Measurements from ENCODE around the gene C17orf114.

C17orf114 gene

DNA sequence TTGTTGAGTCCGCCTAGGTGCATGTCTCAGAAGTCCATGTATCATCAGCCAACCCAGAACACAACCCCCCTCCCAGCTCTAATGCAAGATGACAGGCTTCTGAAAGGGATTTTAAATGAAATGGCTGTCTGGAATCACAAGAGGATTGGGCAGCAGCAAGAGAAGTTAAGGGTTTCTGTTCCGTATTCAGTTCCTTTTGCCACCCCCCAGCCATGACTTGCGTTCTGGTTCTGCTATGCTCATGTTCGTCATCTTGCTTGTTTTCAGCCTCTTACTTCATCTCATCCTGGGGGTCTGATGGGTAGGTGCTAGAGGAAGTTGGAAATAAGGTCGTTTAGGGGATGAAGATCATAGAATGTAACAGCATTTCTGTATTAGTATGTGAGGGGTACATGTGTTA is 43.0 kb upstream of the C17orf114 start:
- no peak overlapping the region for H3K4me3 ChIP-seq
- no peak for DNase-seq (ENCODE audit: low spot score in 2 of 2)
- no peaks in the 10 kb centered on the region for H3K27me3 ChIP-seq
- intact Hi-C loops (cut with DNase I; ENCODE audit: low total_unique reads) = no loop called here
- no peaks in the 10 kb centered on the region for H3K36me3 ChIP-seq
- TF ChIP-seq POLR2AphosphoS5 (IDR thresholded peaks at IDR 0.05) (no peak), POLR2A (IDR thresholded peaks at IDR 0.05) (no peak)
- no peaks in the 10 kb centered on the region for H3K4me1 ChIP-seq
- H3K9me3 ChIP-seq = no peaks in the 10 kb centered on the region
- H3K27ac ChIP-seq = no peak overlapping the region

DNA sequence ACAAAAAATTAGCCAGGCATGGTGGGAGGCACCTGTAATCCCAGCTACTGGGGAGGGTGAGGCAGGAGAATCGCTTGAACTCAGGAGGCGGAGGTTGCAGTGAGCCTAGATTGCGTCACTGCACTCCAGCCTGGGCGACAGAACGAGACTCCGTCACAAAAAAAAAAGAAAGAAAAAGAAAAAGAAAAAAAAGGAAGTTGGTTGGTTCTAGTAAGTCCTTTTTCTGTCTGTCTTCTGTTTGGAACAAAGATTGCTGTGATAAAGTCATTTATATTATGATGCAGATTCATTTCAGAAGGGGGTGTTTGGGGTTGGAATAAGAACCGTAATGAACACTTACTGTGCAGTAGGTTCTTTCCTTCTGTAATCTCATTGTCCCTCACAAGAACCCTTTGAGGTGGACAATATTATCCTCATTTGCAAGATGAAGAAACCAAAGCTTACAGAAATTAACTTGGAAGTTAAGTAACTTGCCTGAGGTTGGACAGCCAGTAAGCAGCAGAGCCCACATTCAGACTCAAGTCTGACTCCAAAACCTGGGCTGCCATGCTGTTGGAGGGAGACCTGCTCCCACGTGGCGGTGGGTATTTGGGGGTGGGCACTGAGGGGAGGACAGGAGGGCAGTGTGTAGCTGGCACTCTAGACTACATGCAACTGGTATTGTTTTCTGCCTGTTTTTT is 41.3 kb upstream of the C17orf114 start:
- Histone ChIP-seq H3K27me3 (no peaks in the 10 kb centered on the region), H3K4me3 (no peak overlapping the region), H3K36me3 (no peaks in the 10 kb centered on the region), H3K4me1 (peaks cover 0 to 1% of the 10 kb centered on the region in 2 donors), H3K27ac (no peak overlapping the region), H3K9me3 (no peaks in the 10 kb centered on the region)
- DNase-seq (ENCODE audit: low spot score in 2 of 2) = no peak
- TF ChIP-seq POLR2AphosphoS5 (IDR thresholded peaks at IDR 0.05) = no peak
- TF ChIP-seq, protein P1, sequence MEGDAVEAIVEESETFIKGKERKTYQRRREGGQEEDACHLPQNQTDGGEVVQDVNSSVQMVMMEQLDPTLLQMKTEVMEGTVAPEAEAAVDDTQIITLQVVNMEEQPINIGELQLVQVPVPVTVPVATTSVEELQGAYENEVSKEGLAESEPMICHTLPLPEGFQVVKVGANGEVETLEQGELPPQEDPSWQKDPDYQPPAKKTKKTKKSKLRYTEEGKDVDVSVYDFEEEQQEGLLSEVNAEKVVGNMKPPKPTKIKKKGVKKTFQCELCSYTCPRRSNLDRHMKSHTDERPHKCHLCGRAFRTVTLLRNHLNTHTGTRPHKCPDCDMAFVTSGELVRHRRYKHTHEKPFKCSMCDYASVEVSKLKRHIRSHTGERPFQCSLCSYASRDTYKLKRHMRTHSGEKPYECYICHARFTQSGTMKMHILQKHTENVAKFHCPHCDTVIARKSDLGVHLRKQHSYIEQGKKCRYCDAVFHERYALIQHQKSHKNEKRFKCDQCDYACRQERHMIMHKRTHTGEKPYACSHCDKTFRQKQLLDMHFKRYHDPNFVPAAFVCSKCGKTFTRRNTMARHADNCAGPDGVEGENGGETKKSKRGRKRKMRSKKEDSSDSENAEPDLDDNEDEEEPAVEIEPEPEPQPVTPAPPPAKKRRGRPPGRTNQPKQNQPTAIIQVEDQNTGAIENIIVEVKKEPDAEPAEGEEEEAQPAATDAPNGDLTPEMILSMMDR (IDR thresholded peaks at IDR 0.05) = no peak
- TF ChIP-seq POLR2A (IDR thresholded peaks at IDR 0.05) = no peak
- intact Hi-C loops (cut with DNase I; ENCODE audit: low total_unique reads) = no loop called here

DNA sequence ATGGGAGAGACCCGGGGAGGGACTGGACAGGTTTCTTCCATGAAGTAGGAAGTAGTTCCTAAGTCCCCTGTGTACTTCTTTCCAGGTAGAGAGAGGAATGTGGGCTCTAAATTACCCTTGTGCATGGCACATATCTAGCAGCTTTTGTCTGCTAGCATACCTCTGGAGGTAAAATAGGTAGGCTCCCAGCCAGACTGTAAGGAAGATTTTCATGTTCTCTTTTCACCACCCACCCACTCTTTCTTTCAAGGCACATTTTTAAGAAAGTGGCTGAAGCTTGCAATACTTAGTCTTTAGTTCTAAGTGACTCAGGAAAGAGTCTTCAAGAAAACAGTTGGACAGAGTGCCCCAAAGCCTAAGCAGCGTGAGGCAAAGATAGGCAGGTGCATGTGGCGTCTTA is 40.2 kb upstream of the C17orf114 start:
- H3K9me3 ChIP-seq = no peaks in the 10 kb centered on the region
- no peaks in the 10 kb centered on the region for H3K27me3 ChIP-seq
- TF ChIP-seq POLR2AphosphoS5 (IDR thresholded peaks at IDR 0.05) (no peak), POLR2A (IDR thresholded peaks at IDR 0.05) (no peak)
- TF ChIP-seq, protein P1 (IDR thresholded peaks at IDR 0.05) = no peak
- H3K27ac ChIP-seq = no peak overlapping the region
- intact Hi-C loops (cut with DNase I; ENCODE audit: low total_unique reads) = no loop called here
- no peaks in the 10 kb centered on the region for H3K36me3 ChIP-seq
- no peak for DNase-seq (ENCODE audit: low spot score in 2 of 2)
- peaks cover 0 to 5% of the 10 kb centered on the region in 2 donors for H3K4me1 ChIP-seq
- H3K4me3 ChIP-seq = no peak overlapping the region

DNA sequence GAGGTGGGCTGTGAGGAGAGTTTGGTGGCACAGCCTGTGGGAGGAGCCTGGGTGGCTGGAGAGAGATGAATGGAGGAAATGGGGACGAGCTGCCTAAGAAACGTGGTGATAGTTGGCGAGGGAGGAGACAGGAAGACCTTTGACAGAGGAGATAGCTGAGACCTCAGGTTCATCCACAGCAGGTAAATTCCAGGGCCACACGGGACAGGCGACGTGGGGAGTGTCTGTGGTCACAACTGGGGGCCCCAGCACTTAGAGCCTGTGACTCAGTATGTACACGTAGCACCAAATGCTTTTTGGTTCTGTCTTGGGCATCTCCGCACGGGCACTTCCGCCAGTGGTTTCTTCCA is 38.7 kb upstream of the C17orf114 start:
- Histone ChIP-seq H3K9me3 (no peaks in the 10 kb centered on the region), H3K27ac (no peak overlapping the region), H3K4me1 (peaks cover 0 to 12% of the 10 kb centered on the region in 2 donors), H3K36me3 (no peaks in the 10 kb centered on the region), H3K27me3 (no peaks in the 10 kb centered on the region), H3K4me3 (no peak overlapping the region)
- no peak for DNase-seq (ENCODE audit: low spot score in 2 of 2)
- TF ChIP-seq POLR2A (IDR thresholded peaks at IDR 0.05) (no peak), POLR2AphosphoS5 (IDR thresholded peaks at IDR 0.05) (no peak)
- TF ChIP-seq, protein P1 (IDR thresholded peaks at IDR 0.05) = no peak
- intact Hi-C loops (cut with DNase I; ENCODE audit: low total_unique reads) = no loop called here

DNA sequence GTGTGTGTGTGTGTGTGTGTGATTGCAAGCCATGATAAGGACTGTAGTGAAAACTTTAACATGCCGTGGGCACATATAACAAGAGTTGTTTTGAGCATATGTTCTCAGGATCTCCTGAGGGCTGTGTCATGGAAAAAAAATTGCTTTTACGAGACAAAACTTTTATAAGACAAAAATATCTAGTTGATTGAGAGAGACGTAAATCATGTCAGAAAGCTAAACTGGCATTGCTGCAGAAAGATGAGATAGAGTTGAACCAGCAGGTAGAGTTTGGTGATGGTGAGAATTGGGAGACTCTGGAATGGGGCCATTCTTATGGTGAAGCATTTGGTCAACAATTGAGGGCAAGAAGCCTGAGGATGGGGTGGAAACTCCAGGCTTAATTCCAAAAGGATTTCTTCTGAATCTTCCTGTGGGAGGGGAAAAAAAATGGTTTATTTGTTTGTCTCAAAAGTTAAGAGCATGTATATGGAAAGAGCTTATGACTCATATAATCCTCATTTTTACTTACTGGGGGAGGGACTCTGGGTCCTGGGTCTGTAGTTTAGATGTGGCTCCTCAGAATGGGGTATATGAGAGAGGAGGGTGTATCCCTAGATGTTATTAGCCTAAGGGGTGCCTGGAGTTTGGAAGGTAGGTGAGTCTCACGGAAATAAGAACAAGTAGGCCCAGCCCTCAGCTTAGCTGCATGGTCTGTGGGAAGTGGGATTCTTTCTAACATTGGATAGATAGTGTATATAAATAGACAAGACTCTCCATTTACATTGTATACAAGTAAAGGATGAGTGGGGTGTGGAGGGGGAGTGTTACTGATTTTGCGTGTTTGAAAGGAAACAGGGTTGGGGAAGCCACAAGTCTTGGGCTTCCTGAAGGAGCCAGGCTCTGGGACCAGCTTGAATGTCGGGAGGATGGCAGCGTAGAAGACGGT is 38.1 kb upstream of the C17orf114 start:
- H3K36me3 ChIP-seq = no peaks in the 10 kb centered on the region
- TF ChIP-seq POLR2A (IDR thresholded peaks at IDR 0.05) (no peak), POLR2AphosphoS5 (IDR thresholded peaks at IDR 0.05) (no peak)
- TF ChIP-seq, protein P1 (IDR thresholded peaks at IDR 0.05) = no peak
- H3K9me3 ChIP-seq = no peaks in the 10 kb centered on the region
- H3K27ac ChIP-seq = peak overlapping the region in 1 of 2 donors; percentile 40
- intact Hi-C loops (cut with DNase I; ENCODE audit: low total_unique reads) = no loop called here
- DNase-seq (ENCODE audit: low spot score in 2 of 2) = no peak
- peaks cover 0 to 16% of the 10 kb centered on the region in 2 donors for H3K4me1 ChIP-seq
- H3K4me3 ChIP-seq = no peak overlapping the region
- no peaks in the 10 kb centered on the region for H3K27me3 ChIP-seq
